ENCODE data around the gene G2E3.
"Not testable (repeated sequence)": the region's sequence is repeated elsewhere in the genome, so short reads cannot be mapped to it uniquely, and the experiment has no call there.

G2E3 gene

GRCh38 chr14:30564235-30564867 lies 5.4 kb downstream of the G2E3 start:
- no peak for DNase-seq

GRCh38 chr14:30564868-30565248 lies 5.9 kb downstream of the G2E3 start:
- no peak for DNase-seq

- no peak for DNase-seq
These were observed 10.4 kb downstream of the G2E3 start for GRCh38 chr14:30569216-30569902.

GRCh38 chr14:30569903-30570226 lies 10.9 kb downstream of the G2E3 start:
- DNase-seq: no peak

- DNase-seq: no peak
These were observed 13.3 kb downstream of the G2E3 start for GRCh38 chr14:30572237-30572636.

GRCh38 chr14:30572771-30573170 lies 13.8 kb downstream of the G2E3 start:
- DNase-seq: no peak

- DNase-seq: no peak
These were observed 14.4 kb downstream of the G2E3 start for GRCh38 chr14:30573226-30573814.

- DNase-seq: no peak
These were observed 15.0 kb downstream of the G2E3 start for GRCh38 chr14:30573966-30574365.

- not testable (repeated sequence) for DNase-seq
These were observed 15.8 kb downstream of the G2E3 start for GRCh38 chr14:30574777-30575176.

- not testable (repeated sequence) for DNase-seq
These were observed 17.4 kb downstream of the G2E3 start for GRCh38 chr14:30576333-30576732.

GRCh38 chr14:30580616-30581282 lies 21.8 kb downstream of the G2E3 start:
- no peak for DNase-seq

GRCh38 chr14:30581283-30581625 lies 22.3 kb downstream of the G2E3 start:
- DNase-seq: no peak

- no peak for DNase-seq
These were observed 23.4 kb downstream of the G2E3 start for GRCh38 chr14:30582376-30582775.

GRCh38 chr14:30584058-30584630 lies 25.2 kb downstream of the G2E3 start:
- DNase-seq: no peak

GRCh38 chr14:30585204-30585603 lies 26.2 kb downstream of the G2E3 start:
- DNase-seq: no peak

GRCh38 chr14:30587141-30587540 lies 28.2 kb downstream of the G2E3 start:
- DNase-seq: no peak

- no peak for DNase-seq
These were observed 29.9 kb downstream of the G2E3 start for GRCh38 chr14:30588873-30589272.

- no peak for DNase-seq
These were observed 38.0 kb downstream of the G2E3 start for GRCh38 chr14:30596935-30597334.

- no peak for DNase-seq
These were observed 38.5 kb downstream of the G2E3 start for GRCh38 chr14:30597504-30597903.

- DNase-seq: no peak
These were observed 42.3 kb downstream of the G2E3 start for GRCh38 chr14:30600922-30601918.

- no peak for DNase-seq
These were observed 44.4 kb downstream of the G2E3 start for GRCh38 chr14:30603402-30603801.

GRCh38 chr14:30604696-30605095 lies 45.7 kb downstream of the G2E3 start:
- DNase-seq: not testable (repeated sequence)

Measured in left hindlimb (tissue), 1 donor.